ENCODE data around the gene CFHR1. TPM values are rescaled to one million over a fixed set of nuclear protein-coding genes. Genes with fewer than 3 reads are reported as not detected.
A peak's percentile ranks its signal among the peaks of the same experiment; 100 is the strongest.

CFHR1 gene
- total RNA-seq, 1 experiment from 2014 or later: 0.10 TPM

- no peaks in the 10 kb centered on the region for H3K27me3 ChIP-seq
- H3K36me3 ChIP-seq: no peaks in the 10 kb centered on the region
- DNase-seq: no peak
- no peaks in the 10 kb centered on the region for H3K4me1 ChIP-seq
- no peaks in the 10 kb centered on the region for H3K9me3 ChIP-seq (replicated peaks)
- H3K27ac ChIP-seq: no peak overlapping the region
- no peak overlapping the region for H3K4me3 ChIP-seq
Observed at GRCh38 chr1:196856053-196856452, 36.5 kb downstream of the CFHR1 start.

DNA sequence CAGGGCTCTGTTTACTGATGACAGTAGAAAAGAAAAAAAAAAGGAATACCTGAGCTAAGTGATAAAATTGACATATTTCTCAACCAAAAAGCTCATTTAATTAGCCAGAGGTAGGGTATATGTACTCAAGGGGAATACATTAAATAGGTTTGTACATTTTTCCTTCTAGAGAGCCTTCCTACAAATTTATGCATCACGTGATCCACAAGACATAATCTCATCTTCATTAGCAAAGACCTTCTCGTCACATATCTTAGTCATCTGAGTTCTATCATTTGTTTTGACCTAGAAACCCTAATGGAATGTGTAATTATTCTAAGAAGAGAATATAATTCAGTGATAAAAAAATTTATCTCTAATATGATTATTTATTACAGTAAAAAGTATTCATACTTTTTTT lies 37.7 kb downstream of the CFHR1 start:
- no peak overlapping the region for H3K27ac ChIP-seq
- H3K27me3 ChIP-seq: no peaks in the 10 kb centered on the region
- no peaks in the 10 kb centered on the region for H3K4me1 ChIP-seq
- no peaks in the 10 kb centered on the region for H3K9me3 ChIP-seq (replicated peaks)
- DNase-seq: no peak
- no peak overlapping the region for H3K4me3 ChIP-seq
- no peaks in the 10 kb centered on the region for H3K36me3 ChIP-seq

- no peak overlapping the region for H3K27ac ChIP-seq
- no peaks in the 10 kb centered on the region for H3K4me1 ChIP-seq
- H3K9me3 ChIP-seq (replicated peaks): no peaks in the 10 kb centered on the region
- no peaks in the 10 kb centered on the region for H3K36me3 ChIP-seq
- H3K4me3 ChIP-seq: no peak overlapping the region
- H3K27me3 ChIP-seq: no peaks in the 10 kb centered on the region
- DNase-seq: peak; percentile 28 to 53
Observed at GRCh38 chr1:196858811-196859210, 39.3 kb downstream of the CFHR1 start.

DNA sequence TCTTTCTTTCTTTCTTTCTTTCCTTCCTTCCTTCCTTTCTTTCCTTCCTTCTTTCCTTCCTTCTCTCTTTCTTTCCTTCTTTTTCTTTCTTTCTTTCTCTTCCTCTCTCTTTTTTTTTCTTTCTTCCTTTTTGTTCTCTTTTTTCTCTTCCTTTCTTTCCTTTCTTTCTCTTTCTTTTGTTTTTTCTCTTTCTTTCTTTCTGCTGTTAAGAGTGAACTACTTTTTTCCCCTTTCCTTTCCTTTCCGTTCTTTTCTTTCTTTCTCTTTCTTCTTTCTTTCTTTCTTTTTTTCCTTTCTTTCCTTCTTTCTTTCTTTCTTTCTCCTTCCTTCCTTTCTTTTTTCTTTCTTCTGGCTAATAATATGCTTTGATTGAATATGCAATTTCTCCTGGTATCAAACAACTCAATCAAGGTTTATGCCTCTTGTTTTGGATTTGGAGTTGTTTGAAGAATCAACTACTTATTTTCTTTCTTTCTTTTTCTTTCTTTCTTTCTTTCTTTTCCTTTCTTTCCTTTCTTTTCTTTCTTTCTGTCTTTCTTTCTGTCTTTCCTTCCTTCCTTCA lies 40.9 kb downstream of the CFHR1 start:
- Histone ChIP-seq H3K4me1 (no peaks in the 10 kb centered on the region), H3K4me3 (no peak overlapping the region), H3K27me3 (no peaks in the 10 kb centered on the region), H3K27ac (no peak overlapping the region), H3K9me3 (replicated peaks) (no peaks in the 10 kb centered on the region), H3K36me3 (no peaks in the 10 kb centered on the region)
- DNase-seq: no peak

- H3K27ac ChIP-seq: no peak overlapping the region
- H3K9me3 ChIP-seq (replicated peaks): no peaks in the 10 kb centered on the region
- no peak overlapping the region for H3K4me3 ChIP-seq
- no peak for DNase-seq
- no peaks in the 10 kb centered on the region for H3K4me1 ChIP-seq
- H3K27me3 ChIP-seq: no peaks in the 10 kb centered on the region
- H3K36me3 ChIP-seq: no peaks in the 10 kb centered on the region
Observed at GRCh38 chr1:196861429-196861828, 41.9 kb downstream of the CFHR1 start.

- Histone ChIP-seq H3K27ac (no peak overlapping the region), H3K27me3 (no peaks in the 10 kb centered on the region), H3K4me1 (no peaks in the 10 kb centered on the region), H3K9me3 (replicated peaks) (no peaks in the 10 kb centered on the region), H3K36me3 (no peaks in the 10 kb centered on the region), H3K4me3 (no peak overlapping the region)
- DNase-seq: no peak
Observed at GRCh38 chr1:196866974-196867373, 47.4 kb downstream of the CFHR1 start.

DNA sequence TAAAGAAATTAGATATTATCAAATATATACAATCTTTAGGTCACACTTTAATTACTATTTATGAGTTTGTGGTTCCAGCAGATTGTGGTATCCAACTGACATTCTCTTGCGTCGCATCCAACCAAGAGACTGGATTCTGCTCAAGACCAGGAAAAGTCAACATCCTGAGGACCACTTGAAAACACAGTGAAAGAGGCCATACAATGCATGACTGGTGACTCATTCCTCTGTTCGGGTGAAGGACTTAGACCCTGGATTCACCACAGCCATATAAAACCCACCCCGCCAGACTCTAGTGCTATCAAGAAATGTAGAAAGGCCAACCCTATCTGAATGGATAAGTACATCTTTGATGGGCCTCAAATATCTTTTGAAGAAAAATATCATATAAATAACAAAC lies 53.9 kb downstream of the CFHR1 start:
- no peak overlapping the region for H3K4me3 ChIP-seq
- no peak overlapping the region for H3K27ac ChIP-seq
- H3K27me3 ChIP-seq: no peaks in the 10 kb centered on the region
- no peaks in the 10 kb centered on the region for H3K9me3 ChIP-seq (replicated peaks)
- no peaks in the 10 kb centered on the region for H3K4me1 ChIP-seq
- DNase-seq: no peak
- no peaks in the 10 kb centered on the region for H3K36me3 ChIP-seq

GRCh38 chr1:196875935-196876334 lies 56.4 kb downstream of the CFHR1 start:
- Histone ChIP-seq H3K4me1 (no peaks in the 10 kb centered on the region), H3K27ac (no peak overlapping the region), H3K36me3 (no peaks in the 10 kb centered on the region), H3K4me3 (no peak overlapping the region), H3K27me3 (no peaks in the 10 kb centered on the region), H3K9me3 (replicated peaks) (no peaks in the 10 kb centered on the region)
- no peak for DNase-seq

- H3K27me3 ChIP-seq: no peaks in the 10 kb centered on the region
- no peak overlapping the region for H3K27ac ChIP-seq
- H3K36me3 ChIP-seq: no peaks in the 10 kb centered on the region
- no peaks in the 10 kb centered on the region for H3K9me3 ChIP-seq (replicated peaks)
- H3K4me3 ChIP-seq: no peak overlapping the region
- no peaks in the 10 kb centered on the region for H3K4me1 ChIP-seq
- DNase-seq: no peak
Observed at GRCh38 chr1:196877964-196878363, 58.4 kb downstream of the CFHR1 start.

Other genes with a start within 250 kb of the CFHR1 start
- 1.3 and 2.7 TPM in 2 replicates for gene KCNT2, start 211.3 kb upstream of the CFHR1 start, total RNA-seq (2014; rRNA removed; shearing (Covaris generic))
- 80.6 and 84.2 TPM in 2 replicates for gene CFH, start 167.7 kb upstream of the CFHR1 start, total RNA-seq (2014; rRNA removed; shearing (Covaris generic))
- gene CFHR3, start 44.9 kb upstream of the CFHR1 start, total RNA-seq (2014; rRNA removed; shearing (Covaris generic)): 0.77 and 0.99 TPM in 2 replicates
- gene CFHR4, start 68.3 kb downstream of the CFHR1 start, total RNA-seq (2014; rRNA removed; shearing (Covaris generic)): not detected in 2 replicates
- not detected in 2 replicates for gene CFHR2, start 124.0 kb downstream of the CFHR1 start, total RNA-seq (2014; rRNA removed; shearing (Covaris generic))
- not detected in 2 replicates for gene CFHR5, start 157.8 kb downstream of the CFHR1 start, total RNA-seq (2014; rRNA removed; shearing (Covaris generic))
- 0.16 TPM in 1 of 2 replicates, not detected in the other for gene F13B, start 247.5 kb downstream of the CFHR1 start, total RNA-seq (2014; rRNA removed; shearing (Covaris generic))